MM.1S (cell line): ENCODE results near the gene PPP1R14C.

ENCODE experiments used
- DNase-seq: peaks from one replicate; pipeline ENCODE4 v3.0.0-alpha.2; 2015
- H2AFZ ChIP-seq: fragments of 300-600 bp; sonication (generic); 2 replicates; pipeline ENCODE4 v1.6.0; 2016; ENCODE audit warnings: antibody characterized with exemption, low read length
- H3F3A ChIP-seq: fragments of 300-600 bp; sonication (generic); 2 replicates; pipeline ENCODE4 v1.6.1; 2016; ENCODE audit warnings: mild to moderate bottlenecking, antibody characterized with exemption, low read length, moderate library complexity, mixed read lengths; ENCODE audit not compliant: insufficient read depth
- H3K27ac ChIP-seq: fragments of 300-600 bp; sonication (generic); 2 replicates; pipeline ENCODE4 v1.5.1; 2016; ENCODE audit warnings: mild to moderate bottlenecking, low read length
- H3K27me3 ChIP-seq: fragments of 300-600 bp; sonication (generic); replicated peaks from 2 replicates; pipeline ENCODE4 v1.6.0; 2016; ENCODE audit warnings: low read length; ENCODE audit not compliant: insufficient read depth
- H3K36me3 ChIP-seq: fragments of 300-600 bp; sonication (generic); replicated peaks from 2 replicates; pipeline ENCODE4 v1.6.1; 2016; ENCODE audit warnings: mild to moderate bottlenecking, low read length, mixed read lengths; ENCODE audit not compliant: insufficient read depth
- H3K4me1 ChIP-seq: fragments of 300-600 bp; sonication (generic); 2 replicates; pipeline ENCODE4 v1.6.1; 2016; ENCODE audit warnings: low read length, mixed read lengths
- H3K4me2 ChIP-seq: fragments of 300-600 bp; sonication (generic); 2 replicates; pipeline ENCODE4 v1.6.0; 2016; ENCODE audit warnings: low read depth, low read length
- H3K4me3 ChIP-seq: fragments of 300-600 bp; sonication (generic); 2 replicates; pipeline ENCODE4 v1.5.1; 2016; ENCODE audit warnings: low read length, mixed read lengths
- H3K79me2 ChIP-seq: fragments of 300-600 bp; sonication (generic); 2 replicates; pipeline ENCODE4 v1.6.1; 2016; ENCODE audit warnings: mixed run types, low read length, mixed read lengths
- H3K9ac ChIP-seq: fragments of 300-600 bp; sonication (generic); 2 replicates; pipeline ENCODE4 v1.6.1; 2016; ENCODE audit warnings: low read length, mixed read lengths
- H3K9me2 ChIP-seq: fragments of 300-600 bp; sonication (generic); replicated peaks from 2 replicates; pipeline ENCODE4 v1.6.1; 2016; ENCODE audit warnings: mild to moderate bottlenecking, low read length, mixed read lengths; ENCODE audit not compliant: insufficient read depth
- H3K9me3 ChIP-seq: fragments of 300-600 bp; sonication (generic); replicated peaks from 2 replicates; pipeline ENCODE4 v1.6.1; 2016; ENCODE audit warnings: mild to moderate bottlenecking, low read length, mixed read lengths; ENCODE audit not compliant: insufficient read depth
- H4K20me1 ChIP-seq: fragments of 300-600 bp; sonication (generic); 2 replicates; pipeline ENCODE4 v1.6.1; 2016; ENCODE audit warnings: mild to moderate bottlenecking, low read length, moderate library complexity, mixed read lengths; ENCODE audit not compliant: insufficient read depth
- EZH2 ChIP-seq: fragments of 300-600 bp; sonication (generic); optimal IDR thresholded peaks from 2 replicates; pipeline ENCODE3; 2017; ENCODE audit warnings: low read depth, mild to moderate bottlenecking, antibody characterized with exemption, low read length, mixed read lengths
- EZH2phosphoT487 ChIP-seq: fragments of 300-600 bp; sonication (generic); IDR thresholded peaks from 2 replicates; pipeline ENCODE4 v1.6.1; 2018; ENCODE audit warnings: antibody characterized with exemption, low read length
- TF ChIP-seq, protein P1 (sequence below): fragments of 300-600 bp; sonication (generic); IDR thresholded peaks from 2 replicates; pipeline ENCODE4 v1.5.1; 2016; ENCODE audit warnings: antibody characterized with exemption, low read length, mixed read lengths

Gene PPP1R14C

DNA sequence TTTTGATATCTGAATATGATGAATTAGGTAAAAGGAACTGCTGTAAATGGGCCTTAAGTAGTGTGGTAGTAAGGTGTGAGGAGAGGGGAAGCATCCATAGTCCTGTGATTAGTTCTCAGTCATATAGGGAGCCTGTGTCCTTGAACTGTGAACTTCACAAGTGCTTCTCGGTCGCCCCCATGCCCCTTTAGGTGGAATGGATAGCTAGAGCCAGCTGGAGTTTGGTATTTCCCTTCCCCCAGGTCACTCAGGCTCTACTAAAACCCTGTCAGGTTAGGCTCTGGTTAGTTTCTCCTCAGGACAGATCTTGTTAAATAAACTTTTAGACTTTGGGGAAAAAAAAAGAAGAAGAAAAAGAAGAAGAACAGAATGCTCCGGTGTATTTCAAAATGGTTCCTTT, 82.0 kb downstream of the PPP1R14C start:
- no peak for DNase-seq
- no peak overlapping the region for H3K9ac ChIP-seq
- H3K36me3 ChIP-seq, result no peaks in the 10 kb centered on the region
- no peaks in the 10 kb centered on the region for H3F3A ChIP-seq
- no peak overlapping the region for H3K4me3 ChIP-seq
- no peaks in the 10 kb centered on the region for H4K20me1 ChIP-seq
- H2AFZ ChIP-seq, result no peak overlapping the region
- no peaks in the 10 kb centered on the region for H3K79me2 ChIP-seq
- H3K9me3 ChIP-seq, result no peaks in the 10 kb centered on the region
- H3K27ac ChIP-seq, result no peak overlapping the region
- H3K4me1 ChIP-seq, result no peaks in the 10 kb centered on the region
- H3K9me2 ChIP-seq, result no peaks in the 10 kb centered on the region
- no peaks in the 10 kb centered on the region for H3K27me3 ChIP-seq
- TF ChIP-seq EZH2 (no peak), EZH2phosphoT487 (no peak)
- TF ChIP-seq, protein P1, sequence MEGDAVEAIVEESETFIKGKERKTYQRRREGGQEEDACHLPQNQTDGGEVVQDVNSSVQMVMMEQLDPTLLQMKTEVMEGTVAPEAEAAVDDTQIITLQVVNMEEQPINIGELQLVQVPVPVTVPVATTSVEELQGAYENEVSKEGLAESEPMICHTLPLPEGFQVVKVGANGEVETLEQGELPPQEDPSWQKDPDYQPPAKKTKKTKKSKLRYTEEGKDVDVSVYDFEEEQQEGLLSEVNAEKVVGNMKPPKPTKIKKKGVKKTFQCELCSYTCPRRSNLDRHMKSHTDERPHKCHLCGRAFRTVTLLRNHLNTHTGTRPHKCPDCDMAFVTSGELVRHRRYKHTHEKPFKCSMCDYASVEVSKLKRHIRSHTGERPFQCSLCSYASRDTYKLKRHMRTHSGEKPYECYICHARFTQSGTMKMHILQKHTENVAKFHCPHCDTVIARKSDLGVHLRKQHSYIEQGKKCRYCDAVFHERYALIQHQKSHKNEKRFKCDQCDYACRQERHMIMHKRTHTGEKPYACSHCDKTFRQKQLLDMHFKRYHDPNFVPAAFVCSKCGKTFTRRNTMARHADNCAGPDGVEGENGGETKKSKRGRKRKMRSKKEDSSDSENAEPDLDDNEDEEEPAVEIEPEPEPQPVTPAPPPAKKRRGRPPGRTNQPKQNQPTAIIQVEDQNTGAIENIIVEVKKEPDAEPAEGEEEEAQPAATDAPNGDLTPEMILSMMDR, result no peak
- no peak overlapping the region for H3K4me2 ChIP-seq

DNA sequence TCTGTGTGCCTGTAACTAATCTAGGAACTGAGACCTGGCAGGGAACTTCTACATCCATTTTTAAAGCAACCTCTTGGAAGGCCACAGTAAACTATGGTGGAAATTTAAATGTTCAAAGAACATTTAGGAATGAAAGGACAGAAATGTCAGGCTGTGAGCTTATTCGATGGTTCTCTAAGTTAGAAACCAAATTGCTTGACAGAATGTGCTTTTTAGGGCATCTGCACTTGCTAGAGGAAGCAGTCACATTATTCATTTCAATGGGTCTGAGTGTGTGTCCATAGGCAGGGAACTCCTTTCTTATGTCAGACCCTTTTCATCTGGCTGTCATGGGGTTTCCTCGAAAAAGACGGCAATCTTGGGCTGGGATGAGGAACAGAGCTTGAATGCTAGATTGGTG, 84.4 kb downstream of the PPP1R14C start:
- Histone ChIP-seq H3K4me1 (no peaks in the 10 kb centered on the region), H3F3A (no peaks in the 10 kb centered on the region), H4K20me1 (no peaks in the 10 kb centered on the region), H3K9ac (no peak overlapping the region), H3K4me3 (no peak overlapping the region), H3K4me2 (no peak overlapping the region), H3K36me3 (no peaks in the 10 kb centered on the region), H3K9me2 (no peaks in the 10 kb centered on the region), H3K79me2 (no peaks in the 10 kb centered on the region), H3K27me3 (no peaks in the 10 kb centered on the region), H3K27ac (no peak overlapping the region), H2AFZ (no peak overlapping the region), H3K9me3 (no peaks in the 10 kb centered on the region)
- TF ChIP-seq EZH2, result no peak
- TF ChIP-seq EZH2phosphoT487, result no peak
- TF ChIP-seq, protein P1, result no peak
- DNase-seq, result no peak

DNA sequence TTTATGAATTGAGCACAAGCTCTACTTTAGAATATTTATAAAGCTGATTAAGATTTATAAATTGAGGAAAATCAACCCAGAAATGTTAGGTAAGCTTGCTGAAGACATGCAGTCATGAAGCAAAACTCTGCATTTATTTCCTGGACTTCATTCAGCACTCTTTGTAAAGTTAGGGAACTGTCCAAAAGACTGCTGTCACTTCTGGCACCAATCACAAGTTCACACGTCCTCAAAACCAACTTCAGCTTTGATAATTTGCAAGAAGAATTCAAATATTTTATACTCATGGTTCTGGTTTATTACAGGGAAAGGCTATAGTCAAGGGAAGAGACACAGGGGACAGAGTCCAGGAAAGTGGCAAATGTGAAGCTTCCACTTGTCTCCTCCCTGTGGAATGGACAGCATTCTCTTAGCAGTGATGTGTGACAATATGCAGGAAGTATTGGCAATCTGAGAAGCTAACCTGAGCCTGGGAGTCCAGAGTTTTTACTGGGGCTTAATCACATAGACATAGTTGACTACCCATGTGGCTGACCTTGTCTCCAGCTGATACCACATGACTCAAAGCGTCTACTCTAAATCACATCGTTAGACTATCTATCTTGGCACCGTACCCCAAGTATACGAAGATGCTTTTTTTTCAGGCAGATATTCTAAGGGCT, 85.4 kb downstream of the PPP1R14C start:
- Histone ChIP-seq H3F3A (no peaks in the 10 kb centered on the region), H3K36me3 (no peaks in the 10 kb centered on the region), H3K9ac (no peak overlapping the region), H3K27me3 (no peaks in the 10 kb centered on the region), H4K20me1 (no peaks in the 10 kb centered on the region), H3K4me2 (no peak overlapping the region), H3K4me3 (no peak overlapping the region), H3K27ac (no peak overlapping the region), H3K9me3 (no peaks in the 10 kb centered on the region), H3K79me2 (no peaks in the 10 kb centered on the region), H3K9me2 (no peaks in the 10 kb centered on the region), H3K4me1 (no peaks in the 10 kb centered on the region), H2AFZ (no peak overlapping the region)
- no peak for DNase-seq
- TF ChIP-seq, protein P1, result no peak
- TF ChIP-seq EZH2 (no peak), EZH2phosphoT487 (no peak)
